Mucosa of descending colon (tissue), 3 donors: Measurements from ENCODE around the gene LMX1B. TPM values are rescaled to one million over a fixed set of nuclear protein-coding genes. Genes with fewer than 3 reads are reported as not detected.

ENCODE experiments used
- ATAC-seq: fragments of 200-7000 bp; cut with Tn5 transposase; one replicate; pipeline ENCODE4 v1.9.1; 2020; ENCODE audit warnings: mild to moderate bottlenecking, moderate library complexity
- DNase-seq, 3 donors: peaks; one replicate each; pipeline ENCODE4 v3.0.0-alpha.2; 2020
- H3K36me3 ChIP-seq: fragments of 200-600 bp; one replicate; pipeline ENCODE4 v1.8.0; 2021; ENCODE audit warnings: low read depth, mild to moderate bottlenecking
- H3K4me1 ChIP-seq: fragments of 200-600 bp; one replicate; pipeline ENCODE4 v1.8.0; 2021; ENCODE audit warnings: low read depth, mild to moderate bottlenecking
- H3K4me3 ChIP-seq: fragments of 200-600 bp; one replicate; pipeline ENCODE4 v1.8.0; 2021; ENCODE audit warnings: mild to moderate bottlenecking
- H3K9me3 ChIP-seq: fragments of 200-600 bp; one replicate; pipeline ENCODE4 v1.8.0; 2021; ENCODE audit warnings: mild to moderate bottlenecking
- CTCF ChIP-seq: fragments of 200-600 bp; IDR thresholded peaks from one replicate; pipeline ENCODE4 v1.8.0; 2022; ENCODE audit warnings: antibody characterized with exemption, mild to moderate bottlenecking
- intact Hi-C, 2 donors: fragments of 100-400 bp; cut with DNase I in 1 of 2; cut with micrococcal nuclease in 1 of 2; formaldehyde crosslinking; loops; one replicate each; pipeline versions ENCODE4 v1.11.0 to v1.11.1; 2022; cut with DNase I, micrococcal nuclease
- total RNA-seq, 3 donors: library from RNA; stranded (reverse); fragmentation: NEBNext Ultra II Directional in 2 of 3; extraction: Animal tissue kit (Norgen Biotek cat#: 25700) in 2 of 3; gene quantifications; one replicate each; pipeline versions ENCODE4 v1.2.1 to v1.2.4, GENCODE V29; 2021 to 2023
- donor health status: DM: no; HTN: no; CAD: no; lungs with moderate emphysema.
- donor health status: DM: no; HTN: no; CAD: no.
- donor health status: DM: no; HTN: yes; CAD: no.

LMX1B gene
- total RNA-seq, 3 donors from 2014 or later: 0.14 to 0.51 TPM; not detected in 1

DNA sequence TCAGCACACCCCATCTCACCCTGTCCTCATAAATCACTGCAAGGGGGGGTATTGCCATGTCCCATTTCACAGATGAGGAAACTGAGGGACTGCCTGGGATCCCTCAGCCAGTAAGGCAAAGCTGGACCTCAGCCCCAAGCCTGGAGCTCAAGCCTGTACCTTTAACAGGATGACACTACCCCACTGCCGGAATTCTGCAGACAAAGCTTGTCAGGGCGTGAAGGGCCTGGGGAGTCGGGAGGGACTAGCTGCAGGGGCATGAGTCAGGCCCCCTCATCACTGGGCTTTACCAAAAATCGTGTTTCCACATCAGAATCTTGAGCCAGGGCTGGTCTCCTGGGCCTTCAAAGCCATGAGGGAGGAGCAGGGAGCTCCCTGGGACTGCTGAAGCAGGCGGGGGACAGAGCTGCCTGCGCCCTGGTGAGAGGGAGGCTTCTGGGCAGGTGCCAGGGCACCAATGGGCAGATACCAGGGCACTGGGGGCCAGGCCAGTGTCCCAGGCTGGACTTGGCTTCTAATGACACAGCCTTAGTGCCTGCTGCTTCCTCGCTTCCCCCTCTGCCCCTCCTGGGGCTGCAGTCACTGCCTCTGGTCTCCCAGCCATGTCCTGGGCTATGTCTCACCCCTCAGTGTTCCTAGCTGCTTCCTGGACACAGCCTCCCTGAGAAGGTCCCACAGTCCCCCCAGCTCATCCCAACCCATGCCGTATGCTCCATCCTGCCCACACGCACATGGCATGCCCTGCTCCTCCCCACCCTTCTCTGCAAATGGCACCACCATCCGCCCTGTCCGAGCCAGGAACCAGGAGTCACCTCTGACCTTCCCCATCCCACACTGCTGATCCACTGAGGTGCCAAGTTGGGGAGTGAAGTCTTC, 80.7 kb downstream of the LMX1B start:
- intact Hi-C loops: no loop called here
- ATAC-seq: no peak
- H3K9me3 ChIP-seq: no peaks in the 10 kb centered on the region
- H3K4me1 ChIP-seq: no peaks in the 10 kb centered on the region
- DNase-seq: peak in 1 of 3 donors; percentile 12
- no peaks in the 10 kb centered on the region for H3K36me3 ChIP-seq
- no peak for TF ChIP-seq CTCF
- H3K4me3 ChIP-seq: no peak overlapping the region

DNA sequence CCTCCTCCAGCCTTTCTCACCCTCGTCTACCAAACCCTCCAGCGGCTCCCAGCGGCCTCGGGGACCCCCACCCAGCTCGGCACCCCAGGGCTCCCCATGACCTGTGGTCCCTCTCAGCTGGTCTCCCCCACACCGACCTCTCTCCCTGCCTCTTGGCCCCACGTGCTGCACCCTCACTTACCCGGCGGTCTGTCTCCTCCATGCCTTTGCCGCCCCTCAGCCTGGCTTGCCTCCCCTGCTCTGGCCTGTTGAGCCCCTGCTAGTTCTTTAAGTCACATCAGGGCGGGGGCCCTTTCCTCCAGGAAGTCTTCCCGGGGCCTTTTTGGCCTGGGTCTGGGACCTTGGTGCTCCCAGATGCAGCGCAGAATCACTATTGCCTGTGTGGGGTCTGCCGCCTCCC, 81.5 kb downstream of the LMX1B start:
- H3K9me3 ChIP-seq: no peaks in the 10 kb centered on the region
- TF ChIP-seq CTCF: no peak
- H3K4me3 ChIP-seq: no peak overlapping the region
- H3K4me1 ChIP-seq: no peaks in the 10 kb centered on the region
- DNase-seq: peak in 1 of 3 donors; percentile 12
- H3K36me3 ChIP-seq: no peaks in the 10 kb centered on the region
- intact Hi-C loops: no loop called here
- ATAC-seq: no peak

GRCh38 chr9:126695701-126696400, 82.1 kb downstream of the LMX1B start:
- Histone ChIP-seq H3K36me3 (no peaks in the 10 kb centered on the region), H3K4me1 (no peaks in the 10 kb centered on the region), H3K9me3 (no peaks in the 10 kb centered on the region), H3K4me3 (no peak overlapping the region)
- intact Hi-C loops: no loop called here
- ATAC-seq (no peak), DNase-seq (no peak)
- TF ChIP-seq CTCF: no peak

- no peak for TF ChIP-seq CTCF
- Histone ChIP-seq H3K4me3 (no peak overlapping the region), H3K36me3 (no peaks in the 10 kb centered on the region), H3K9me3 (no peaks in the 10 kb centered on the region), H3K4me1 (no peaks in the 10 kb centered on the region)
- intact Hi-C loops: no loop called here
- no peak for DNase-seq
- ATAC-seq: no peak
Observed at GRCh38 chr9:126696401-126697145, 82.8 kb downstream of the LMX1B start.

GRCh38 chr9:126697330-126697729, 83.6 kb downstream of the LMX1B start:
- DNase-seq (peak in 1 of 3 donors; percentile 9), ATAC-seq (no peak)
- no peaks in the 10 kb centered on the region for H3K9me3 ChIP-seq
- H3K4me3 ChIP-seq: no peak overlapping the region
- no peaks in the 10 kb centered on the region for H3K36me3 ChIP-seq
- H3K4me1 ChIP-seq: no peaks in the 10 kb centered on the region
- TF ChIP-seq CTCF: no peak
- intact Hi-C loops: no loop called here
